Measurements from ENCODE around the gene RPTOR. TPM values are rescaled to one million over a fixed set of nuclear protein-coding genes. Genes with fewer than 3 reads are reported as not detected.

Gene RPTOR
- total RNA-seq, 2 experiments from 2014 or later = 60.0 to 67.2 TPM

- ChIA-PET POLR2A (no interaction called here), CTCF (interaction anchor here (0.7 to 1.1 kb wide), 6 partner anchors 10 to 557 kb away, joined by 3 to 4 read pairs (median 3); no protein-coding TSS in a partner anchor)
Observed at GRCh38 chr17:80981062-80981902, 436.6 kb downstream of the RPTOR start.

GRCh38 chr17:80981929-80982425 is 437.3 kb downstream of the RPTOR start:
- POLR2A ChIA-PET = no interaction called here

GRCh38 chr17:80982426-80982974 is 437.9 kb downstream of the RPTOR start:
- ChIA-PET CTCF (interaction anchor here (0.9 to 1.0 kb wide), 2 partner anchors 115 to 119 kb away, joined by 3 read pairs; no protein-coding TSS in a partner anchor), POLR2A (no interaction called here)

More at GRCh38 chr17:80981929-80982425, 437.3 kb downstream of the RPTOR start:
- CTCF ChIA-PET = interaction anchor here (0.8 to 1.1 kb wide), 5 partner anchors 9 to 558 kb away, joined by 3 to 4 read pairs (median 3); no protein-coding TSS in a partner anchor

- ChIA-PET CTCF (interaction anchor here (1.0 to 1.5 kb wide), 2 partner anchors 40 to 408 kb away, joined by 3 to 5 read pairs; no protein-coding TSS in a partner anchor), POLR2A (no interaction called here)
Observed at GRCh38 chr17:80983545-80983944, 438.9 kb downstream of the RPTOR start.

- POLR2A ChIA-PET = no interaction called here
- CTCF ChIA-PET = interaction anchor here (1.0 to 1.5 kb wide), 2 partner anchors 39 to 410 kb away, joined by 3 to 5 read pairs; no protein-coding TSS in a partner anchor
Observed at GRCh38 chr17:80984749-80985148, 440.1 kb downstream of the RPTOR start.

GRCh38 chr17:80986046-80986445 is 441.4 kb downstream of the RPTOR start:
- ChIA-PET CTCF (interaction anchor here (0.7 to 1.4 kb wide), 4 partner anchors 115 to 862 kb away, joined by 3 read pairs; no protein-coding TSS in a partner anchor), POLR2A (no interaction called here)

- POLR2A ChIA-PET = no interaction called here
- CTCF ChIA-PET = interaction anchor here (1.0 to 3.3 kb wide), 2 partner anchors 108 to 115 kb away, joined by 3 to 8 read pairs; no protein-coding TSS in a partner anchor
Observed at GRCh38 chr17:80986816-80987475, 442.3 kb downstream of the RPTOR start.

GRCh38 chr17:80987941-80988461 is 443.4 kb downstream of the RPTOR start:
- ChIA-PET CTCF (interaction anchor here (0.8 to 3.3 kb wide), 6 partner anchors 34 to 561 kb away, joined by 3 to 8 read pairs (median 4); no protein-coding TSS in a partner anchor), POLR2A (no interaction called here)

- CTCF ChIA-PET = interaction anchor here (0.8 to 3.3 kb wide), 8 partner anchors 17 to 562 kb away, joined by 3 to 8 read pairs (median 4); no protein-coding TSS in a partner anchor
- POLR2A ChIA-PET = interaction anchor here (1.0 kb wide), 1 partner anchor 562 kb away, joined by 3 read pairs; no protein-coding TSS in a partner anchor
Observed at GRCh38 chr17:80989586-80989913, 444.9 kb downstream of the RPTOR start.

GRCh38 chr17:80990921-80991644 is 446.4 kb downstream of the RPTOR start:
- ChIA-PET POLR2A (interaction anchor here (0.6 to 1.3 kb wide), 4 partner anchors 27 to 421 kb away, joined by 3 to 5 read pairs (median 4); partner anchors contain the start of gene CEP131), CTCF (interaction anchor here (0.6 to 1.4 kb wide), 5 partner anchors 10 to 622 kb away, joined by 3 to 4 read pairs (median 3); no protein-coding TSS in a partner anchor)

GRCh38 chr17:80991645-80992076 is 447.0 kb downstream of the RPTOR start, which contains the start of gene CHMP6:
Gene CHMP6, plus strand, starts transcription at chr17:80991841. Its CDS starts 78 bp downstream, at chr17:80991919.
- ChIA-PET POLR2A (interaction anchor here (1.0 to 1.3 kb wide), 2 partner anchors 27 to 231 kb away, joined by 3 to 5 read pairs; partner anchors contain the start of gene CEP131), CTCF (interaction anchor here (0.9 to 1.4 kb wide), 3 partner anchors 10 to 26 kb away, joined by 3 read pairs; no protein-coding TSS in a partner anchor)

- POLR2A ChIA-PET = interaction anchor here (1.0 to 1.3 kb wide), 2 partner anchors 26 to 231 kb away, joined by 3 to 5 read pairs; partner anchors contain the start of gene CEP131
- CTCF ChIA-PET = interaction anchor here (1.1 kb wide), 1 partner anchor 577 kb away, joined by 3 read pairs; the partner anchor contains the start of gene ENDOV
Observed at GRCh38 chr17:80992077-80992947, 447.7 kb downstream of the RPTOR start.

GRCh38 chr17:80992948-80993624 is 448.4 kb downstream of the RPTOR start:
- POLR2A ChIA-PET = no interaction called here

GRCh38 chr17:80995131-80995530 is 450.5 kb downstream of the RPTOR start:
- CTCF ChIA-PET = interaction anchor here (1.7 kb wide), 1 partner anchor 107 kb away, joined by 6 read pairs; no protein-coding TSS in a partner anchor
- POLR2A ChIA-PET = interaction anchor here (0.5 kb wide), 1 partner anchor 275 kb away, joined by 5 read pairs; no protein-coding TSS in a partner anchor

More at GRCh38 chr17:80992948-80993624, 448.4 kb downstream of the RPTOR start:
- CTCF ChIA-PET = interaction anchor here (1.1 kb wide), 1 partner anchor 578 kb away, joined by 3 read pairs; the partner anchor contains the start of gene ENDOV

GRCh38 chr17:80996422-80997305 is 452.0 kb downstream of the RPTOR start:
- POLR2A ChIA-PET = no interaction called here
- CTCF ChIA-PET = no interaction called here

Measured in activated CD8-positive, alpha-beta memory T cell treated with anti-CD3 and anti-CD28 coated beads for 36 hours (primary cell).